GM19043 (cell line): ENCODE data around the gene C1QTNF12.

Source experiments
- ATAC-seq: cut with Tn5 transposase; IDR thresholded peaks from one replicate; pipeline ENCODE4 v1.9.1; 2021; ENCODE audit warnings: low read depth; ENCODE audit not compliant: unreplicated experiment

Gene C1QTNF12

GRCh38 chr1:1216770-1217620 is 29.5 kb downstream of the C1QTNF12 start:
- no peak for ATAC-seq

- ATAC-seq = no peak
Observed at GRCh38 chr1:1215881-1216605, 30.5 kb downstream of the C1QTNF12 start.

- no peak for ATAC-seq
Observed at GRCh38 chr1:1215080-1215676, 31.3 kb downstream of the C1QTNF12 start.

- no peak for ATAC-seq
Observed at GRCh38 chr1:1213345-1214265, 32.9 kb downstream of the C1QTNF12 start, which contains the start of gene TNFRSF4. Gene TNFRSF4, minus strand, starts transcription at chr1:1214153. Its CDS starts 26 bp downstream, at chr1:1214127.

GRCh38 chr1:1212780-1213344 is 33.7 kb downstream of the C1QTNF12 start:
- ATAC-seq = no peak

- no peak for ATAC-seq
Observed at GRCh38 chr1:1211541-1212441, 34.7 kb downstream of the C1QTNF12 start.

- ATAC-seq = no peak
Observed at GRCh38 chr1:1210726-1211540, 35.6 kb downstream of the C1QTNF12 start.

- ATAC-seq = no peak
Observed at GRCh38 chr1:1208713-1209433, 37.6 kb downstream of the C1QTNF12 start.

- ATAC-seq = no peak
Observed at GRCh38 chr1:1207571-1207892, 39.0 kb downstream of the C1QTNF12 start.

- ATAC-seq = no peak
Observed at GRCh38 chr1:1206966-1207531, 39.5 kb downstream of the C1QTNF12 start.

- ATAC-seq = no peak
Observed at GRCh38 chr1:1206376-1206965, 40.1 kb downstream of the C1QTNF12 start, which contains the start of gene TNFRSF18. Gene TNFRSF18, minus strand, starts transcription at chr1:1206592. Its CDS starts 21 bp downstream, at chr1:1206571.

- no peak for ATAC-seq
Observed at GRCh38 chr1:1205769-1206375, 40.6 kb downstream of the C1QTNF12 start.

GRCh38 chr1:1204998-1205768 is 41.3 kb downstream of the C1QTNF12 start:
- ATAC-seq = no peak

- ATAC-seq = no peak
Observed at GRCh38 chr1:1204425-1204920, 42.0 kb downstream of the C1QTNF12 start.
